GM12872 (cell line): Measurements from ENCODE around the gene ANKRD13A.

Experiments
- CTCF ChIP-seq: IDR thresholded peaks from 3 replicates; pipeline ENCODE4 v1.5.1; 2011; ENCODE audit warnings: low read depth, mild to moderate bottlenecking, low read length, moderate library complexity; ENCODE audit not compliant: insufficient read depth

Gene ANKRD13A

GRCh38 chr12:109958374-109958773, 40.9 kb upstream of the ANKRD13A start:
- no peak for TF ChIP-seq CTCF

- no peak for TF ChIP-seq CTCF
These were observed 39.7 kb upstream of the ANKRD13A start for GRCh38 chr12:109959411-109960093.

GRCh38 chr12:109961201-109961600, 38.0 kb upstream of the ANKRD13A start:
- TF ChIP-seq CTCF = no peak

- TF ChIP-seq CTCF = no peak
These were observed 37.6 kb upstream of the ANKRD13A start for GRCh38 chr12:109961612-109962011.

GRCh38 chr12:109962398-109962797, 36.8 kb upstream of the ANKRD13A start:
- no peak for TF ChIP-seq CTCF

GRCh38 chr12:109963330-109963729, 35.9 kb upstream of the ANKRD13A start:
- no peak for TF ChIP-seq CTCF

- TF ChIP-seq CTCF = no peak
These were observed 35.3 kb upstream of the ANKRD13A start for GRCh38 chr12:109963743-109964429.
